ENCODE results near the gene EFS.
A peak's percentile ranks its signal among the peaks of the same experiment; 100 is the strongest.

- TF ChIP-seq POLR2A (IDR thresholded peaks at IDR 0.05) (no peak), POLR2AphosphoS5 (IDR thresholded peaks at IDR 0.05) (peak in 1 of 2 donors; percentile 14), EP300 (IDR thresholded peaks at IDR 0.05) (peak in 1 of 4 donors; percentile 3)
- TF ChIP-seq, protein P1, sequence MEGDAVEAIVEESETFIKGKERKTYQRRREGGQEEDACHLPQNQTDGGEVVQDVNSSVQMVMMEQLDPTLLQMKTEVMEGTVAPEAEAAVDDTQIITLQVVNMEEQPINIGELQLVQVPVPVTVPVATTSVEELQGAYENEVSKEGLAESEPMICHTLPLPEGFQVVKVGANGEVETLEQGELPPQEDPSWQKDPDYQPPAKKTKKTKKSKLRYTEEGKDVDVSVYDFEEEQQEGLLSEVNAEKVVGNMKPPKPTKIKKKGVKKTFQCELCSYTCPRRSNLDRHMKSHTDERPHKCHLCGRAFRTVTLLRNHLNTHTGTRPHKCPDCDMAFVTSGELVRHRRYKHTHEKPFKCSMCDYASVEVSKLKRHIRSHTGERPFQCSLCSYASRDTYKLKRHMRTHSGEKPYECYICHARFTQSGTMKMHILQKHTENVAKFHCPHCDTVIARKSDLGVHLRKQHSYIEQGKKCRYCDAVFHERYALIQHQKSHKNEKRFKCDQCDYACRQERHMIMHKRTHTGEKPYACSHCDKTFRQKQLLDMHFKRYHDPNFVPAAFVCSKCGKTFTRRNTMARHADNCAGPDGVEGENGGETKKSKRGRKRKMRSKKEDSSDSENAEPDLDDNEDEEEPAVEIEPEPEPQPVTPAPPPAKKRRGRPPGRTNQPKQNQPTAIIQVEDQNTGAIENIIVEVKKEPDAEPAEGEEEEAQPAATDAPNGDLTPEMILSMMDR (IDR thresholded peaks at IDR 0.05): no peak
Measured at GRCh38 chr14:23321572-23322547, 43.1 kb downstream of the EFS start.
